HEK293 (cell line): ENCODE data around the gene TP63.

Experiments used
- CTCF ChIA-PET: fragments of 350-600 bp; formaldehyde crosslinking; extraction: SDS; loops from one replicate; lab custom pipeline; 2021; ENCODE audit warnings: antibody characterized with exemption; lab: Yijun Ruan, JAX
- POLR2A ChIA-PET: fragments of 300-600 bp; formaldehyde crosslinking; extraction: SDS; loops from one replicate; lab custom pipeline; 2020; ENCODE audit warnings: antibody characterized with exemption, inconsistent platforms; lab: Yijun Ruan, JAX
- H3K27ac ChIP-seq: fragments of 200-500 bp; sonication (Bioruptor generic); 2 replicates; pipeline ENCODE4 v1.5.1; 2014; ENCODE audit warnings: low read depth, low read length, control low read depth, inconsistent platforms; ENCODE audit errors: extremely low read depth
- H3K36me3 ChIP-seq, 2 experiments: fragments of 200-500 bp in 1 of 2; sonication (Bioruptor generic) in 1 of 2; 1 replicate in 1 of 2; 2 replicates in 1 of 2; pipeline ENCODE4 v1.5.1; 2014 to 2017; ENCODE audit warnings: inconsistent platforms in 2 of 2, low read length in 2 of 2; ENCODE audit not compliant: control insufficient read depth in 2 of 2, insufficient read depth in 1 of 2
- H3K4me1 ChIP-seq: fragments of 200-500 bp; sonication (Bioruptor generic); 2 replicates; pipeline ENCODE4 v1.5.1; 2014; ENCODE audit warnings: mild to moderate bottlenecking, low read length, inconsistent platforms; ENCODE audit not compliant: control insufficient read depth, insufficient read depth
- H3K4me3 ChIP-seq: 2 replicates; pipeline ENCODE4 v1.5.1; 2011; ENCODE audit warnings: low read depth, mild to moderate bottlenecking, control low read depth, low read length, moderate library complexity
- H3K9me3 ChIP-seq: fragments of 200-500 bp; sonication (Bioruptor generic); 2 replicates; pipeline ENCODE4 v1.5.1; 2014; ENCODE audit warnings: low read depth, low read length, inconsistent platforms; ENCODE audit not compliant: control insufficient read depth, insufficient read depth
- EGR2 ChIP-seq: fragments of 450-650 bp; formaldehyde crosslinking; IDR thresholded peaks from 2 replicates; pipeline ENCODE4 v1.5.1; 2016; ENCODE audit warnings: low read depth, missing biosample characterization, missing genetic modification characterization
- GLIS1 ChIP-seq: fragments of 450-650 bp; formaldehyde crosslinking; IDR thresholded peaks from 2 replicates; pipeline ENCODE4 v1.5.1; 2016; ENCODE audit warnings: missing biosample characterization, missing genetic modification characterization
- MYNN ChIP-seq: fragments of 450-650 bp; formaldehyde crosslinking; IDR thresholded peaks from 2 replicates; pipeline ENCODE4 v1.5.1; 2016; ENCODE audit warnings: missing biosample characterization, missing genetic modification characterization, borderline replicate concordance
- YY2 ChIP-seq: fragments of 450-650 bp; formaldehyde crosslinking; IDR thresholded peaks from 2 replicates; pipeline ENCODE4 v1.5.1; 2016; ENCODE audit warnings: missing biosample characterization, missing genetic modification characterization
- ZFHX2 ChIP-seq: fragments of 450-650 bp; formaldehyde crosslinking; conservative IDR thresholded peaks from 2 replicates; pipeline ENCODE4 v1.5.1; 2016; ENCODE audit warnings: missing biosample characterization, missing genetic modification characterization
- ZNF132 ChIP-seq: fragments of 450-650 bp; formaldehyde crosslinking; IDR thresholded peaks from 2 replicates; pipeline ENCODE4 v1.5.1; 2017; ENCODE audit warnings: missing biosample characterization, missing genetic modification characterization, borderline replicate concordance
- ZNF202 ChIP-seq: fragments of 450-650 bp; formaldehyde crosslinking; IDR thresholded peaks from 2 replicates; pipeline ENCODE4 v1.5.1; 2016; ENCODE audit warnings: missing biosample characterization, missing genetic modification characterization, borderline replicate concordance
- ZNF214 ChIP-seq: fragments of 450-650 bp; formaldehyde crosslinking; IDR thresholded peaks from 2 replicates; pipeline ENCODE4 v1.5.1; 2017; ENCODE audit warnings: missing biosample characterization, mild to moderate bottlenecking, missing genetic modification characterization, borderline replicate concordance
- ZNF266 ChIP-seq: fragments of 450-650 bp; formaldehyde crosslinking; IDR thresholded peaks from 2 replicates; pipeline ENCODE4 v1.5.1; 2016; ENCODE audit warnings: missing biosample characterization, missing genetic modification characterization, low read depth
- ZNF324 ChIP-seq: fragments of 450-650 bp; formaldehyde crosslinking; IDR thresholded peaks from 2 replicates; pipeline ENCODE4 v1.5.1; 2016; ENCODE audit warnings: missing biosample characterization, missing genetic modification characterization
- ZNF394 ChIP-seq: fragments of 450-650 bp; formaldehyde crosslinking; IDR thresholded peaks from 2 replicates; pipeline ENCODE4 v1.5.1; 2016; ENCODE audit warnings: missing biosample characterization, missing genetic modification characterization, mild to moderate bottlenecking, moderate library complexity, borderline replicate concordance
- ZNF76 ChIP-seq: fragments of 450-650 bp; formaldehyde crosslinking; IDR thresholded peaks from 2 replicates; pipeline ENCODE4; 2016; ENCODE audit warnings: low read depth, missing biosample characterization, missing genetic modification characterization, borderline replicate concordance
- ZXDB ChIP-seq: fragments of 450-650 bp; formaldehyde crosslinking; IDR thresholded peaks from 2 replicates; pipeline ENCODE4 v1.5.1; 2016; ENCODE audit warnings: missing biosample characterization, missing genetic modification characterization
- TF ChIP-seq, protein P1 (sequence below): fragments of 450-650 bp; formaldehyde crosslinking; IDR thresholded peaks from 2 replicates; pipeline ENCODE4 v1.5.1; 2016; ENCODE audit warnings: missing biosample characterization, missing genetic modification characterization
- TF ChIP-seq, protein P2 (sequence below): fragments of 450-650 bp; formaldehyde crosslinking; IDR thresholded peaks from 2 replicates; pipeline ENCODE4 v1.5.1; 2017; ENCODE audit warnings: missing biosample characterization, missing genetic modification characterization

TP63 gene

DNA sequence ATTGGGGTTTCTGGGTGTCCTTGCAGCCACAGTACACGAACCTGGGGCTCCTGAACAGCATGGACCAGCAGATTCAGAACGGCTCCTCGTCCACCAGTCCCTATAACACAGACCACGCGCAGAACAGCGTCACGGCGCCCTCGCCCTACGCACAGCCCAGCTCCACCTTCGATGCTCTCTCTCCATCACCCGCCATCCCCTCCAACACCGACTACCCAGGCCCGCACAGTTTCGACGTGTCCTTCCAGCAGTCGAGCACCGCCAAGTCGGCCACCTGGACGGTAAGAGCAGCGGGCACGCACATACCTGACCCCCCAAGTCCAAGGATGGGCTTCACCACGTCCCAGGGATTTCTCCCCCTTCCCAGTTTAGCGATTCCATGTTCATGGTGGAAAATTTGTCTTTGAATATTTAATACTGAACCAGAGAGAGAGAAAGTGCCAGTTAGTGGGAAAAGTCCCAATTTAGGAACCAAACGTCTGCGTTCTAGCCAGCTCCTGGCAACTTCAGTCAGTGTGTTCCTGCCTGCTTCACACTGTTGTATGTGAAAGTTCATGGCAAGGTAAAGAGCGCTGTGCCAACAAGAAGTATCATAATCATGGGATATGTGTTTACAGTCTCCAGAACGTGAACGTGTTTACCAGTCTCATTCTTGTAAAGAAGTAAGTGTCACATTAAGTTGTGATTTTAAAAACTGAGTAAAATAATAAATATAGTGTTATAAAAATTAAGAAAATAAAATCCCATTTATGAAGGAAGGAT is 177.2 kb downstream of the TP63 start:
- no peak for TF ChIP-seq GLIS1
- TF ChIP-seq ZNF202 (tag by site-specific recombination) = 0 out of 2 replicates have a peak, but pooled peaks have one; percentile 26
- TF ChIP-seq, protein P1, sequence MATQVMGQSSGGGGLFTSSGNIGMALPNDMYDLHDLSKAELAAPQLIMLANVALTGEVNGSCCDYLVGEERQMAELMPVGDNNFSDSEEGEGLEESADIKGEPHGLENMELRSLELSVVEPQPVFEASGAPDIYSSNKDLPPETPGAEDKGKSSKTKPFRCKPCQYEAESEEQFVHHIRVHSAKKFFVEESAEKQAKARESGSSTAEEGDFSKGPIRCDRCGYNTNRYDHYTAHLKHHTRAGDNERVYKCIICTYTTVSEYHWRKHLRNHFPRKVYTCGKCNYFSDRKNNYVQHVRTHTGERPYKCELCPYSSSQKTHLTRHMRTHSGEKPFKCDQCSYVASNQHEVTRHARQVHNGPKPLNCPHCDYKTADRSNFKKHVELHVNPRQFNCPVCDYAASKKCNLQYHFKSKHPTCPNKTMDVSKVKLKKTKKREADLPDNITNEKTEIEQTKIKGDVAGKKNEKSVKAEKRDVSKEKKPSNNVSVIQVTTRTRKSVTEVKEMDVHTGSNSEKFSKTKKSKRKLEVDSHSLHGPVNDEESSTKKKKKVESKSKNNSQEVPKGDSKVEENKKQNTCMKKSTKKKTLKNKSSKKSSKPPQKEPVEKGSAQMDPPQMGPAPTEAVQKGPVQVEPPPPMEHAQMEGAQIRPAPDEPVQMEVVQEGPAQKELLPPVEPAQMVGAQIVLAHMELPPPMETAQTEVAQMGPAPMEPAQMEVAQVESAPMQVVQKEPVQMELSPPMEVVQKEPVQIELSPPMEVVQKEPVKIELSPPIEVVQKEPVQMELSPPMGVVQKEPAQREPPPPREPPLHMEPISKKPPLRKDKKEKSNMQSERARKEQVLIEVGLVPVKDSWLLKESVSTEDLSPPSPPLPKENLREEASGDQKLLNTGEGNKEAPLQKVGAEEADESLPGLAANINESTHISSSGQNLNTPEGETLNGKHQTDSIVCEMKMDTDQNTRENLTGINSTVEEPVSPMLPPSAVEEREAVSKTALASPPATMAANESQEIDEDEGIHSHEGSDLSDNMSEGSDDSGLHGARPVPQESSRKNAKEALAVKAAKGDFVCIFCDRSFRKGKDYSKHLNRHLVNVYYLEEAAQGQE = no peak
- TF ChIP-seq ZNF266 (tag by site-specific recombination) = no peak
- TF ChIP-seq YY2 (tag by site-specific recombination) = no peak
- TF ChIP-seq EGR2 (tag by site-specific recombination) = no peak
- no peak for TF ChIP-seq ZXDB
- Histone ChIP-seq H3K4me1 (no peaks in the 10 kb centered on the region), H3K36me3 (no peaks in the 10 kb centered on the region), H3K9me3 (no peaks in the 10 kb centered on the region), H3K27ac (no peak overlapping the region), H3K4me3 (no peak overlapping the region)
- ChIA-PET POLR2A (no interaction called here), CTCF (no interaction called here)

DNA sequence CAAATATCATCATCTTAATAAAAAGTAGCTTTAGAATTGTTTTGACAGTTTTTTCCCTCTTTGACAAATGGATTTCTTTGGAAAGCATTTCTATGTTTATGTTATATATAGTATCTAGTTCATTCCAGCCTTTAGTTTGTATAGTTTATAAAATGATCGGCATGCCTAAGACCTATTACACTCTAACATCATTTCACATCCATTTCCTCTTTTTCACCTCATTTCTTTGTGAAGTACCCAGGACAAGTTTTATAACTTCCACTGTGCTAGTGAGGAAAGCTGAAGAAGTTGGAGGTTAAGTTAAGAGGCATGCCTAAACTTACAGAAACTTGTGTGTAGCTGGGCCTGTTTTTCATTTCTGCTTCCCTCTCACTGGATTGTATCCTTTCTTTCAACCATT is 178.4 kb downstream of the TP63 start:
- H3K27ac ChIP-seq = no peak overlapping the region
- CTCF ChIA-PET = interaction anchor here (0.5 kb wide), 1 partner anchor 131 kb away, joined by 3 read pairs; no protein-coding TSS in a partner anchor
- H3K4me1 ChIP-seq = no peaks in the 10 kb centered on the region
- POLR2A ChIA-PET = no interaction called here
- H3K4me3 ChIP-seq = no peak overlapping the region
- TF ChIP-seq ZNF76 = no peak
- TF ChIP-seq ZNF214 (tag by site-specific recombination) = no peak
- no peak for TF ChIP-seq MYNN
- TF ChIP-seq, protein P2, sequence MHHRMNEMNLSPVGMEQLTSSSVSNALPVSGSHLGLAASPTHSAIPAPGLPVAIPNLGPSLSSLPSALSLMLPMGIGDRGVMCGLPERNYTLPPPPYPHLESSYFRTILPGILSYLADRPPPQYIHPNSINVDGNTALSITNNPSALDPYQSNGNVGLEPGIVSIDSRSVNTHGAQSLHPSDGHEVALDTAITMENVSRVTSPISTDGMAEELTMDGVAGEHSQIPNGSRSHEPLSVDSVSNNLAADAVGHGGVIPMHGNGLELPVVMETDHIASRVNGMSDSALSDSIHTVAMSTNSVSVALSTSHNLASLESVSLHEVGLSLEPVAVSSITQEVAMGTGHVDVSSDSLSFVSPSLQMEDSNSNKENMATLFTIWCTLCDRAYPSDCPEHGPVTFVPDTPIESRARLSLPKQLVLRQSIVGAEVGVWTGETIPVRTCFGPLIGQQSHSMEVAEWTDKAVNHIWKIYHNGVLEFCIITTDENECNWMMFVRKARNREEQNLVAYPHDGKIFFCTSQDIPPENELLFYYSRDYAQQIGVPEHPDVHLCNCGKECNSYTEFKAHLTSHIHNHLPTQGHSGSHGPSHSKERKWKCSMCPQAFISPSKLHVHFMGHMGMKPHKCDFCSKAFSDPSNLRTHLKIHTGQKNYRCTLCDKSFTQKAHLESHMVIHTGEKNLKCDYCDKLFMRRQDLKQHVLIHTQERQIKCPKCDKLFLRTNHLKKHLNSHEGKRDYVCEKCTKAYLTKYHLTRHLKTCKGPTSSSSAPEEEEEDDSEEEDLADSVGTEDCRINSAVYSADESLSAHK (tag by site-specific recombination) = no peak
- no peak for TF ChIP-seq ZNF324
- no peak for TF ChIP-seq ZFHX2 (tag by site-specific recombination)
- no peak for TF ChIP-seq ZNF132 (tag by site-specific recombination)
- no peak for TF ChIP-seq ZNF394 (tag by site-specific recombination)
- H3K9me3 ChIP-seq = no peaks in the 10 kb centered on the region
- H3K36me3 ChIP-seq = no peaks in the 10 kb centered on the region
